CD1c-positive myeloid dendritic cell (primary cell): Measurements from ENCODE around the gene E2F6.

ENCODE experiments used
- DNase-seq: peaks from one replicate; pipeline ENCODE4 v3.0.0-alpha.2; 2016; ENCODE audit errors: extremely low spot score

E2F6 gene

GRCh38 chr2:11492720-11493119, 26.8 kb upstream of the E2F6 start:
- DNase-seq, result no peak

GRCh38 chr2:11492244-11492643, 26.3 kb upstream of the E2F6 start:
- DNase-seq, result no peak

- no peak for DNase-seq
These were observed 25.5 kb upstream of the E2F6 start for GRCh38 chr2:11491348-11491933.

DNA sequence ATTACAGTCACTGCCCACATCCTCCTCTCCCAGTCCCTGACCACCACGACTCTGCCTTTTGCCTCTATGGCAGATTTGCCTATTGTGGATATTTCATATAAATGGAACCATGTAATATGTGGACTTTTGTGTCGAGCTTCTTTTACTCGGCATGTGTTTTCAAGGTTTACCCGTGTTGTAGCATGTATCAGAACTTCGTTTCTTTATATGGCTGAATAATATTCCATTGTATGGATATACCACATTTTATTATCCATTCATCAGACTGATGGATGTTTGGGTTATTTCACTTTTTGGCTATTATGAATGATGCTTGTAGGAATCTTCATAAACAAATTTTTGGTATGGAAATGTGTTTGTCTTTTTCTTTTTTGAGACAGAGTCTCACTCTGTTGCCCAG, 24.2 kb upstream of the E2F6 start:
- DNase-seq, result no peak

DNA sequence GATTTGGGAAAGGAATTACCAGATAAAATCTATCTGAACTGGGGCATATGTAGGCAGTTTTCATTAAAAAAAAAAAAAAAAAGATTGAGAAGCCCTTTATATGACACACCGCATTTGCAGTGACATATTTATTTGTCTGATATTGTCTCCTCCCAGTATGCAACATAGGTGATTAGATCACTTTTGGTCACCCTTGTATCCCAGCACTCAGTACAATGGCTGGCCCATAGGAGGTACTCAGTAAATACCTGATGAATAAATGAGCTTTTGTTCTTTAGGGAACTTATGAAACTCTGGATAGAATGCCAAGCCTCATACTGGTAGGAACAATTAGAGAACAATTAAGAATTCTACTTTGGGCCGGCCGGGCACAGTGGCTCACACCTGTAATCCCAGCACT, 22.8 kb upstream of the E2F6 start:
- no peak for DNase-seq

- DNase-seq, result no peak
These were observed 18.1 kb upstream of the E2F6 start for GRCh38 chr2:11483806-11484617.

DNA sequence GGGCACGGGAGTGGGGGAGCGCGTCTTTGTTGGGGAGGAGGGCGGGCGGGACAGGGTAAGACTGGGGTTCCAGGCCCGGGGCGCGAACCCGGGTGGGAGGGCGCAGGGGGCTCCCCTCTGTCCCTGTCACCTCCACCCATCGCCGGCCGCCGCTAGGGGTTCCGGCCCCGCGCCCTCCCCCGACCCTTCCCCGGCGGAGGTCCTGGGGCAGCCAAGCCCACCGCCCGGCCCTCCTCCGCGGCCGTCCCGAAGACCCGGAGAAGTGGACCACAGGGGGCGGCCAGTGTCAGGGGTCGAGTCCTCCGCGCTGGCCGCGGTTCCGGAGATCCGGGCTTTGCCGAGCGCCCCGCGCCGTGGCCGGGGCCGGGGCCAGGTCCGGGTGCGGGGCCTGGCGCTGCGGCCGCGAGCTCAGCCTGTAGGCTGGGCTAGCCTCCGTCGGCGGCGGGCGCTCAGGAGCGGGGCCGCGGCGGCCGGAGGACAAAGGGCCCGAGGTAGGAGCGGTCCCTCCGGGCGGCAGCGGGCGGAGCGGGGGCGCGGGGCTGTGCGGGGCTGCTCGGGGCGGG, 16.6 kb upstream of the E2F6 start:
- DNase-seq, result no peak

DNA sequence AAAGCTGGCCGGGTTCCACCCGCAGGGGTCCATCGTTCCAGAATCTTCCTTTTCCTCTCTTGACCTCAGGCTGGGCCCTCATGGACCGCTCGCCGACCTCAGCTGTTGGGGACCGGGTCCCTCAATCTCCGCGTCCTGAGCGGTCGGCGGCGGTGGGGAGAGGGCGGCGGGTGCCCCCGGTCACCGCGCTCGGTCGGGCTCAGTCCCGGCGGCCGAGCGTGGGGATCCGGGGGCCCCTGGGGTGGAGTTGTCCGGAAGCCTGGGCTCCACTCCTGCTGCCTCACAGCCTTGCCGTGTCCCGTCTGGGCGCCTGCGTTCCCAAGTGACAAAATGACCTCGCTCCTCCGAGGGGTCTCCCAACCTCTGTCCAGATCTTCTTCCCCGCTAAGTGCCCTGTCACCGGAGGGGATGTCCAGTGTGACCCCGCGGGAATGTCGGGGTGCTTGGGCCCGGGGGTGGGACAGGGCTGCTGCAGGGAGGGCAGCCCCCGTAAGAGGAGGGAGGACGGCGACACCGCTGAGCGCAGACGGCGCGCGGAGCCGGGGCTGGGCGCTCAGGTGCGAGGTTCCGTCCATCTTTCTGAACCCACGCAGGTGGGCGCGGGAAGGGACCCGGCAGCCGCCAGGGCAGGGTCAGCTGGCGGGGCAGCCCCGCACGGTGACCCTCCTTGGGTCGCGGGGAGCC, 16.0 kb upstream of the E2F6 start:
- DNase-seq, result no peak

- no peak for DNase-seq
These were observed 15.4 kb upstream of the E2F6 start for GRCh38 chr2:11481426-11481788.

- no peak for DNase-seq
These were observed 14.9 kb upstream of the E2F6 start for GRCh38 chr2:11480859-11481258.

- no peak for DNase-seq
These were observed 14.4 kb upstream of the E2F6 start for GRCh38 chr2:11480406-11480805.

GRCh38 chr2:11478899-11479605, 13.1 kb upstream of the E2F6 start:
- DNase-seq, result peak; percentile 17

DNA sequence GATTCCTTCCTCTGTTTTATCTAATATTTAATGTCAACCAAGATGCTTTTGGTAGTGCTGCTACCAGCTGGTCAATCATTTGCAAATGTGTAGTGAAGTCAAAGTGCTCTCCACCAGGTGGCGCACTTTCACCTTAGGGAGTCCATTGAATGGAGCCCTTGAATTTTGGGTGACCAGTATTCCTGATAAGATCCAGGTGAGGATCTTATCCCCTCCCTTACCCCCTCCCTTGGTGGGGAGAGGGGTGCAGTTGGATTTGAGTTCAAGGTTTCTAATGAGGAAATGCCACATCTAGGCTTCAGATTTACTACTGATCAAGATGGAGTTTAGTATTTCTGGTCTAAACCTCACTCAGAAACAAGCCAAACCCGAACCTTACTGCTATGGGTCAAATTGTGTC, 12.0 kb upstream of the E2F6 start:
- DNase-seq, result peak; percentile 88

DNA sequence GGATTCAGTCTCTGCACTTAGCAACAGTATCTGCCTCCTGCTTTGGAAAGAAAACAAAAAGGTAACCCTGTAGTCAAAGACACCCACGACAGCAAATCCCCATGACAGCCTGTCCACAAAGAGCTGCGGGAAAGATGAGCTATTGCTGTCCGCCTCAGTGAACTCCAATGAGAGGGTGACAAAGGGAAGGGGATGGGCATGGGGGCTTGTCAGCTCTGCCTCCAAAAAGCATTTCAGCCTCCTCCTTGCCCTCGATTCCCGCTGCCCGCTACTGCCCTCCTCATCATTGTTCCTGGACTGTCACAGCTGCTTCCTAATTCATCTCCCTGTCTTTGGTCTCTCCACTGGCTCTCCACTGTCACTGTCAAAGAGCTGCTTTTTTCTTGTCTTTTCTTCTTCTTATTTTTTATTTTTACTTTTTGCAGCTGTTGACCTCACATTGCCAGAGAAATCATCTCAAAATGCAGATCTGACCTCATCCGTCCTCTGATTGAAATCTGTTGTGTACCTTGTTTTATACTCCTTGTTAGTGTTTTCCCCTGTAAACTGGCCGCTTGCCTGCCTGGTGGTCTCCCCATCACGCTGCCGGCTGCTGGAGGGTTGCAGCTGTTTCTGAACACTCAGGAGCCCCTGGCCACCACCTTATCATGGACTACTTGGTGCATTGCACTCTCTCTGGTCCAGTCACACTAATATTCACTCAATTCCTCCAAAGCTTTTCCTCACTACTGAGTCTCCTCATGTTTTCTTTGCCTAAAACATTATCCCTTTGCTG, 7.9 kb upstream of the E2F6 start:
- DNase-seq, result no peak

DNA sequence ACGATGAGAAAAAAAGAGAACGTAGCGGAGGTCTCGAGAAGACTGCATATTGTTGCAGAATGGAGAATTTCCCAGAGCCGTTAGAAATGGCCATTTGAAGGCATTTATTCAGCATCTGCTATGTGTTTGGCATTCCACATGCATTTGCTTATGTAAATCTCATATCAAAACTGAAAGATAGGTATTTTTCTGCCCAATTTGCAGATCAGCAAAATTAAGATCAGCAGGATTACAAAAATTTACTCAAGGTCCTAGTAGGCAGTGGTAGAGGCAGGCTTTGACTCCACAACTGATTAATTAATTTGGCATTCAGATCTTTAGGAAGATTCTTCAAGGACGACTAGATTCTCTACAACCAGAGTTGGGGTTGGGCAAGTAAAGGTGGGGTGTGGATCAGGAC, 1.8 kb upstream of the E2F6 start:
- DNase-seq, result no peak

DNA sequence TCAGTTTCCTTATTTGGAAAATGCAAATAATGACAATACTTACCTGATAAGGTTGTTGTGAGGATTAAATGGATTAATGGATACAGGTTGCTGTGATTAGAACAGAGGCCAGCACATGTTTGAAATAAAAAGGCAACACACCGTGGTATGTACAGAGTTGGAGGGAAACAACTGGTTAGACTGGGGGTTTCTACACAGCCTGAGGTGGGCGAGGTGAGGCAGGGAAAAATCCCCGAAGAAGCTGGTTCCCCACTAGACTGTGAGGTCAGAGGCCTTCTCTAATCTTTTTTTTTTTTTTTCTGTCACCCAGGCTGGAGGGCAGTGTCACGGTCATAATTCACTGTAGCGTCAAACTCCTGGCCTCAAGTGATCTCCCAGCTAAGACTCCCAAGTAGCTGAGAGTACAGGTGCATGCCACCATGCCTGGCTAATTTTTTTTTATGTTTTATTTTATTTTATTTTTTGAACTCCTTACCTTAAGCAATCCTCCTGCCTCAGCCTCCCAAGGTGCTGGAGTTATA, 1.2 kb upstream of the E2F6 start:
- no peak for DNase-seq

DNA sequence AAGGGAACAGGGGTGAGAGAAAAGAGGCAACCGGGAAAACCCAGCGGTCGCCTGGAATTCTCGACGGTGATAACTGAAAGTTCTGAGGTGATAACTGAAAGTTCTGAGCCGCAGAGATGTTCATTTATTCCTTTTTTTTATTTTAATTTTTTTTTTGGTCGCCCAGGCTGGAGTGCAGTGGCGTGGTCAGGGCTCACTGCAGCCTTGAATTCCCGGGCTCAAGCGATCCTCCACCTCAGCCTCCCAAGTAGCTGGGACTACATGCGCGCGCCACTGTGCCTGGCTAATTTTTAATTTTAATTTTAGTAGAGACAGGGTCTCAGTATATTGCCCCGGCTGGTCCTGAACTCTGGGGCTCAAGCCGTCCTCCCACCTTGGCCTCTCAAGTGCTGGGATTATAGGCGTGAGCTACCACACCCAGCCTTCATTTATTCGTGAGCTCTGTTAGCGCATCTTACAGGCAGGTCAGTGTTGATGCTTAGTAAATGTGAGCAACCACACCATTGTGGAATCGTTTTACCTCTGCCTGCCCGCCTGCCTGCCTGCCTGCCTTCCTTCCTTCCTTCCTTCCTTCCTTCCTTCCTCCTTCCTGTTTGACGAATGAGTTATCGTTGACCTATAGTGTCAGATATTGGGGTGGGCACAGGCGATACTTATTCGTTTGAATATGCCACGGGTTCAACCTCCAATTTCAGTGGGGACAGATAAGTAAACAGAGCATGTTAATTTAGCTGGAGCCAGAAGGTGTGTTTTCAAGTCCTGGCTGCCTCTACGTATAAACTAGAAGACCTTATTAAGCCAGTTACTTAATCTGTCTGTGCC, 557 bp upstream of the E2F6 start:
- DNase-seq, result no peak

DNA sequence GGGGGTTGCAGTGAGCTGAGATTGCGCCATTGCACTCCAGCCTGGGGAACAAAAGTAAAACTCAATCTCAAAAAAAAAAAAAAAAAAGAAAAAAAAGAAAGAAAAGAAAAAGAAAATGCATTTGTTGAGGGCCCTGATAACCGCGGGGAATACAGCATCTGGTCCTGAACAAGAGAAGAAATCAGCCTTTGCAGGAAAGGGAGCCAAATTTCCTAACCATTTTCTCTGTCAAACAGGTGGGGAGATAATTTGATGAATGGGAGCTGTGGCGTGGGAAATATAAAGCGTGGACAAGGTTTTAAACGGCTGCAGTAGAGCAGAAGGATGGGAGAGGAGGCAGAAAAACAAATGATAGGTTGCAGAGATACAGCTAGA, 864 bp downstream of the E2F6 start:
- no peak for DNase-seq

- no peak for DNase-seq
These were observed 6.1 kb downstream of the E2F6 start for GRCh38 chr2:11459816-11460215.

DNA sequence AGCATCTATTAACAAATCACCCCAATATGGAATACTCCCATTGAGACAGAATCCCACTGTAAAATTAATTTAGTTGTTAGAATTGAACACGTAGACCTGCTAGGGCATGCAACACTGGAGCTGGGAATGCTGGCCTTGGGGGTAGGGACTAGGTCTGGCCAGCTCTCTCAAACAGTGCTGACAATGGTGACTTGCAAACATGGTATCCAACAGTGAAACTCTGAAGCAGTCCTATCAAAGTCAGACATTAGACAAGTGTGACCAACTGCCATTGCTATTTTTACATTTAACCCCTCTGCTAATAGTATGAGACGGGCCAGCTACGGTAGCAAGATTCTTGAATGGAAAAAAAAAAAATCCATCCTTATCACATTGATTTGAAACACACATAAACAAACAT, 7.2 kb downstream of the E2F6 start:
- DNase-seq, result no peak
